VCaP (cell line): ENCODE measurements around the gene DEGS2.
A peak's percentile ranks its signal among the peaks of the same experiment; 100 is the strongest.

ENCODE experiments used
- H3K27ac ChIP-seq: fragments of 450-650 bp; 2 replicates; pipeline ENCODE4 v1.5.1; 2017
- TF ChIP-seq, protein P1 (sequence below): fragments of 450-650 bp; conservative IDR thresholded peaks from 2 replicates; pipeline ENCODE4 v1.5.1; 2017; ENCODE audit warnings: mild to moderate bottlenecking, moderate library complexity

The DEGS2 gene

GRCh38 chr14:100170880-100171279 is 11.4 kb upstream of the DEGS2 start:
- no peak overlapping the region for H3K27ac ChIP-seq
- TF ChIP-seq, protein P1, sequence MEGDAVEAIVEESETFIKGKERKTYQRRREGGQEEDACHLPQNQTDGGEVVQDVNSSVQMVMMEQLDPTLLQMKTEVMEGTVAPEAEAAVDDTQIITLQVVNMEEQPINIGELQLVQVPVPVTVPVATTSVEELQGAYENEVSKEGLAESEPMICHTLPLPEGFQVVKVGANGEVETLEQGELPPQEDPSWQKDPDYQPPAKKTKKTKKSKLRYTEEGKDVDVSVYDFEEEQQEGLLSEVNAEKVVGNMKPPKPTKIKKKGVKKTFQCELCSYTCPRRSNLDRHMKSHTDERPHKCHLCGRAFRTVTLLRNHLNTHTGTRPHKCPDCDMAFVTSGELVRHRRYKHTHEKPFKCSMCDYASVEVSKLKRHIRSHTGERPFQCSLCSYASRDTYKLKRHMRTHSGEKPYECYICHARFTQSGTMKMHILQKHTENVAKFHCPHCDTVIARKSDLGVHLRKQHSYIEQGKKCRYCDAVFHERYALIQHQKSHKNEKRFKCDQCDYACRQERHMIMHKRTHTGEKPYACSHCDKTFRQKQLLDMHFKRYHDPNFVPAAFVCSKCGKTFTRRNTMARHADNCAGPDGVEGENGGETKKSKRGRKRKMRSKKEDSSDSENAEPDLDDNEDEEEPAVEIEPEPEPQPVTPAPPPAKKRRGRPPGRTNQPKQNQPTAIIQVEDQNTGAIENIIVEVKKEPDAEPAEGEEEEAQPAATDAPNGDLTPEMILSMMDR, result no peak

GRCh38 chr14:100168506-100168905 is 9.1 kb upstream of the DEGS2 start:
- TF ChIP-seq, protein P1, result no peak

GRCh38 chr14:100165831-100166440 is 6.5 kb upstream of the DEGS2 start:
- TF ChIP-seq, protein P1, result no peak
- no peak overlapping the region for H3K27ac ChIP-seq

More at GRCh38 chr14:100168506-100168905, 9.1 kb upstream of the DEGS2 start:
- no peak overlapping the region for H3K27ac ChIP-seq

DNA sequence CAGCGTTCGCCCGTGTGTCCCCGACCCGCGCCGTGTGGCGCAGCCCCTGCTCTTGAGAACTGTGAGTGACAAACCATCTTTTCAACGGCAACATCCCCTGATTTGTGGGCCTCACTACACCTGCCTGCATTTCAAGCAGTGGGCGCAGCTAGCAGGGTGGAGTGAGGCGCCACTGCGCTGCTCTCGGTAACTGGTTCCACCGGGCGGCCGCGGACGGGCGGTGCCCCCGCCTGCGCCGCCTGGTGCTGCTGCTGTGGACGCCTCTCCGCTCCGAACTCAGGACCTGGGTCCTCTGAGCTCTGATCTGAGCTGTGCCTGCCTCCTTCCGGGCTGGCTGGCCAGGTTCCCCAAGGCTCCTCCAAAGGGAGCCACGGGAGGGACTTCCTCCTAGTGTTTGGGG is 5.9 kb upstream of the DEGS2 start:
- H3K27ac ChIP-seq, result no peak overlapping the region
- TF ChIP-seq, protein P1, result no peak

DNA sequence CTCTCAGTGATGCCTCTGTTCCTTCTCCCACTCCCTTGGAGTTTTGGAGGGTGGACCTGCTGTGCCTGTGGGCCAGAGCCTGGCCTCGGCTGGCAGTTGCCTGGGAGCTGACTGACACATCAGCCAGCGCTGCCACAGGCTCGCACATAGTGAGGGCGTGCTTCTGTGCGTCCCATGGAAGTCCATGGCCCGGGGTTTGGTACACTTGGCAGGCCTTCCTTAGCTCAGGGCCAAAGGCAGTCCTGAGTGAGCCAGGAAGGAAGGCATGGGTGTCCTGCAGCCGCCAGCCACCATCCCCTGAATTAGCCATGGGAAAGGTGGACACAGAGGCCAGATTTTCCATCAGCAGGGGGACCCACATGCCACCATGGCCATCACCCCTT is 1.1 kb upstream of the DEGS2 start:
- no peak overlapping the region for H3K27ac ChIP-seq
- TF ChIP-seq, protein P1, result no peak

- TF ChIP-seq, protein P1, result no peak
- H3K27ac ChIP-seq, result peak overlapping the region; percentile 99
Measured at GRCh38 chr14:100159865-100160533, 554 bp upstream of the DEGS2 start.

DNA sequence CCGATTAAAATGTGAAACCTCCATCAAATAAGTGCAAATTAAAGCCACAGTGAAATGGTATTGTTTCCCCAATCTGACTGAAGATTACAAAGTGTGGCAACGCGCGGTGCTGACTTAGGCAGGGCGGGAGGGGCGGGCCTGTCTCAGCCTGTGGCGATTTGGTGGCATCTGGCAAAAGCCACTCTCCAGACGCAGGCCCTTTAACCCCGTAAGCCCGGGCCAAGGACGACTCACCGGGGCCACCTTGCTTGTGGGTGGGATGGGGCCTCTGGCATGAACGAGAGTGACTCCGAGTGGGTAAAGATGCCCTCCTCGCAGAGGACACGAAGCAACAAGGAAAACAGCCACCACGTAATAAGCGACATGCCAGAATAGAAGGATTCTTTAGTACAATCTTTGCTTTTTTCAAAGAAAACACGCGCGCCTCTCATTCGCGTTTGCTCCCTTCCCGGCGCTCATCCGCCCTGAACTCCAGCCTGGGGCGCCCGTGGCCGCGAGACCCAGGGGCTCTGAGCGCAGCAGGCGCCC is 815 bp downstream of the DEGS2 start:
- TF ChIP-seq, protein P1, result no peak
- peak overlapping the region; percentile 99 for H3K27ac ChIP-seq

GRCh38 chr14:100157548-100158232 is 1.8 kb downstream of the DEGS2 start:
- peak overlapping the region; percentile 99 for H3K27ac ChIP-seq
